SK-N-SH (cell line): ENCODE measurements around the gene CCDC54. TPM values are rescaled to one million over a fixed set of nuclear protein-coding genes. Genes with fewer than 3 reads are reported as not detected.

Source experiments
- CTCF ChIA-PET: fragments of 300-600, 350-600 bp; formaldehyde crosslinking; extraction: SDS; loops from one replicate; lab custom pipeline; 2021; lab: Yijun Ruan, JAX
- POLR2A ChIA-PET: fragments of 350-600 bp; sonication (Branson Sonifier 250); formaldehyde crosslinking; extraction: SDS; loops from one replicate; lab custom pipeline; 2020; ENCODE audit warnings: antibody characterized with exemption, inconsistent platforms; lab: Yijun Ruan, JAX
- DNase-seq: peaks from one replicate; pipeline ENCODE4 v3.0.0; 2012
- H2AFZ ChIP-seq: fragments of 200-600 bp; sonication (generic); 2 replicates; pipeline ENCODE4 v1.8.1; 2016; ENCODE audit warnings: antibody characterized with exemption, mild to moderate bottlenecking, low read depth
- H3F3A ChIP-seq: fragments of 200-600 bp; sonication (generic); replicated peaks from 2 replicates; pipeline ENCODE3; 2016; ENCODE audit warnings: antibody characterized with exemption, mild to moderate bottlenecking; ENCODE audit not compliant: insufficient read depth
- H3K27ac ChIP-seq, 2 experiments: fragments of 200-500 bp in 1 of 2; fragments of 200-600 bp in 1 of 2; sonication (Bioruptor generic) in 1 of 2; sonication (generic), shearing (Covaris generic) in 1 of 2; 2 replicates each; pipeline versions ENCODE4 v1.5.1 to v1.6.1; 2014 to 2016; ENCODE audit warnings: low read depth in 2 of 2, inconsistent platforms in 1 of 2, low read length in 1 of 2, mild to moderate bottlenecking in 1 of 2, mixed read lengths in 1 of 2
- H3K27me3 ChIP-seq: fragments of 200-600 bp; sonication (generic), shearing (Covaris generic); 2 replicates; pipeline ENCODE4 v1.6.1; 2016; ENCODE audit warnings: mixed run types; ENCODE audit not compliant: insufficient read depth
- H3K36me3 ChIP-seq, 2 experiments: fragments of 200-500 bp in 1 of 2; fragments of 200-600 bp in 1 of 2; sonication (Bioruptor generic) in 1 of 2; sonication (generic) in 1 of 2; replicated peaks in 1 of 2; 2 replicates each; pipeline versions ENCODE3 to v1.5.1; 2014 to 2016; ENCODE audit warnings: low read length in 1 of 2, mild to moderate bottlenecking in 1 of 2; ENCODE audit not compliant: insufficient read depth in 2 of 2, control insufficient read depth in 1 of 2
- H3K4me1 ChIP-seq, 2 experiments: fragments of 200-500 bp in 1 of 2; fragments of 200-600 bp in 1 of 2; sonication (Bioruptor generic) in 1 of 2; sonication (generic), shearing (Covaris generic) in 1 of 2; 2 replicates each; pipeline versions ENCODE4 v1.5.1 to v1.6.1; 2014 to 2016; ENCODE audit warnings: low read depth in 1 of 2, low read length in 1 of 2, mixed run types in 1 of 2; ENCODE audit not compliant: insufficient read depth in 2 of 2, control insufficient read depth in 1 of 2
- H3K4me2 ChIP-seq: fragments of 200-600 bp; sonication (generic), shearing (Covaris generic); 2 replicates; pipeline ENCODE4 v1.6.1; 2017; ENCODE audit warnings: mixed run types
- H3K4me3 ChIP-seq, 2 experiments: fragments of 200-500 bp in 1 of 2; fragments of 200-600 bp in 1 of 2; sonication (Bioruptor generic) in 1 of 2; sonication (generic), shearing (Covaris generic) in 1 of 2; 2 replicates each; pipeline versions ENCODE4 v1.5.1 to v1.8.1; 2014 to 2016; ENCODE audit warnings: low read depth in 2 of 2, inconsistent platforms in 1 of 2, low read length in 1 of 2, mild to moderate bottlenecking in 1 of 2, mixed read lengths in 1 of 2, moderate library complexity in 1 of 2
- H3K79me2 ChIP-seq: fragments of 200-600 bp; sonication (generic); 2 replicates; pipeline ENCODE4 v1.8.1; 2017; ENCODE audit warnings: mild to moderate bottlenecking; ENCODE audit not compliant: insufficient read depth
- H3K9ac ChIP-seq: fragments of 200-600 bp; sonication (generic); 2 replicates; pipeline ENCODE4 v1.6.1; 2017; ENCODE audit warnings: mixed run types
- H3K9me2 ChIP-seq: fragments of 200-600 bp; sonication (generic); 2 replicates; pipeline ENCODE4 v1.6.1; 2017; ENCODE audit warnings: mixed run types
- H3K9me3 ChIP-seq: fragments of 200-600 bp; sonication (generic); 2 replicates; pipeline ENCODE4 v1.6.1; 2017; ENCODE audit warnings: mixed run types, mild to moderate bottlenecking, moderate library complexity
- H4K20me1 ChIP-seq: fragments of 200-600 bp; sonication (generic); 2 replicates; pipeline ENCODE4 v1.6.1; 2017; ENCODE audit warnings: mild to moderate bottlenecking, mixed run types; ENCODE audit not compliant: insufficient read depth
- CHD2 ChIP-seq: fragments of 150-350 bp; IDR thresholded peaks from 2 replicates; pipeline ENCODE4 v1.6.1; 2018; ENCODE audit warnings: low read length; ENCODE audit not compliant: partially characterized antibody
- CTCF ChIP-seq: fragments of 200-600 bp; sonication (generic); IDR thresholded peaks from 2 replicates; pipeline ENCODE4 v1.6.1; 2017; ENCODE audit warnings: antibody characterized with exemption, mild to moderate bottlenecking, moderate library complexity
- FOSL2 ChIP-seq: IDR thresholded peaks from 2 replicates; pipeline ENCODE4 v1.4.0; 2012; ENCODE audit warnings: low read depth, mild to moderate bottlenecking, moderate library complexity, borderline replicate concordance
- FOXJ3 ChIP-seq: sonication (generic); formaldehyde crosslinking; IDR thresholded peaks from 2 replicates; pipeline ENCODE4 v1.5.1; 2020; ENCODE audit warnings: mild to moderate bottlenecking, missing genetic modification reagents
- FOXM1 ChIP-seq: IDR thresholded peaks from 2 replicates; pipeline ENCODE4 v1.4.0; 2012; ENCODE audit warnings: low read depth, mild to moderate bottlenecking
- GATA2 ChIP-seq: sonication (generic); formaldehyde crosslinking; IDR thresholded peaks from 2 replicates; pipeline ENCODE4 v1.5.0; 2020; ENCODE audit warnings: mild to moderate bottlenecking, missing genetic modification reagents
- MAX ChIP-seq: IDR thresholded peaks from 2 replicates; pipeline ENCODE4 v1.4.0; 2012; ENCODE audit warnings: low read depth
- MEF2A ChIP-seq: IDR thresholded peaks from 2 replicates; pipeline ENCODE4 v1.4.0; 2012; ENCODE audit warnings: low read depth, borderline replicate concordance
- NFIC ChIP-seq: IDR thresholded peaks from 2 replicates; pipeline ENCODE4 v1.4.0; 2012; ENCODE audit warnings: borderline replicate concordance
- PBX3 ChIP-seq: IDR thresholded peaks from 2 replicates; pipeline ENCODE4; 2012
- POLR2AphosphoS5 ChIP-seq: IDR thresholded peaks from 2 replicates; pipeline ENCODE4 v1.6.1; 2012; ENCODE audit warnings: low read depth, low read length
- RAD21 ChIP-seq: IDR thresholded peaks from 2 replicates; pipeline ENCODE4 v1.6.1; 2012; ENCODE audit warnings: mild to moderate bottlenecking, low read length
- RCOR1 ChIP-seq: fragments of 150-350 bp; IDR thresholded peaks from 2 replicates; pipeline ENCODE4 v1.6.1; 2017; ENCODE audit warnings: antibody characterized with exemption, low read length
- REST ChIP-seq: IDR thresholded peaks from 2 replicates; pipeline ENCODE4 v1.6.1; 2012; ENCODE audit warnings: mild to moderate bottlenecking, low read depth, low read length, moderate library complexity
- TCF12 ChIP-seq: IDR thresholded peaks from 2 replicates; pipeline ENCODE4 v1.4.0; 2012
- USF1 ChIP-seq: IDR thresholded peaks from 2 replicates; pipeline ENCODE4 v1.4.0; 2012; ENCODE audit warnings: low read depth, borderline replicate concordance
- ZBTB33 ChIP-seq: IDR thresholded peaks from 2 replicates; pipeline ENCODE4 v1.4.0; 2012; ENCODE audit warnings: low read depth, borderline replicate concordance
- WGBS: methylation state at CpG from one replicate; pipeline ENCODE4 v1.1.6; 2017; ENCODE audit warnings: low lambda C conversion rate; 5-methylcytosine and 5-hydroxymethylcytosine counted together
- polyA plus RNA-seq, 3 experiments: library from polyadenylated mRNA; depleted of rRNA; stranded (reverse); fragments of >200 nt; gene quantifications; 2 replicates each; pipeline ENCODE4 v1.2.3, GENCODE V29; 2012

The CCDC54 gene
- polyA plus RNA-seq, 1 of the 3 experiments (the other 2 are of a cell fraction) = not detected

- Histone ChIP-seq H4K20me1 (no peaks in the 10 kb centered on the region), H3K9ac (no peak overlapping the region), H3K27me3 (no peaks in the 10 kb centered on the region), H3K79me2 (no peaks in the 10 kb centered on the region), H3K4me2 (no peak overlapping the region), H3K4me1 (peaks cover 3 to 6% of the 10 kb centered on the region in 2 experiments; a peak in 3 of 4 replicates), H3K27ac (no peak overlapping the region), H3K4me3 (no peak overlapping the region), H2AFZ (no peak overlapping the region), H3K9me3 (peaks cover 6% of the 10 kb centered on the region; the same call in 1 of the 2 replicates), H3K9me2 (no peaks in the 10 kb centered on the region), H3K36me3 (no peaks in the 10 kb centered on the region), H3F3A (peaks cover 9% of the 10 kb centered on the region)
- POLR2A ChIA-PET = no interaction called here
- no peak for DNase-seq
- CTCF ChIA-PET = interaction anchor here (0.6 to 3.3 kb wide), 2 partner anchors 12 to 136 kb away, joined by 3 to 16 read pairs; no protein-coding TSS in a partner anchor
- no peak for TF ChIP-seq CTCF
- TF ChIP-seq USF1 = no peak
- TF ChIP-seq PBX3 = no peak
- TF ChIP-seq RAD21 = no peak
- TF ChIP-seq NFIC = no peak
- no peak for TF ChIP-seq GATA2 (CRISPR knock-in tag)
- TF ChIP-seq FOSL2 = no peak
- TF ChIP-seq RCOR1 = no peak
- TF ChIP-seq TCF12 = no peak
- TF ChIP-seq MAX = no peak
- no peak for TF ChIP-seq ZBTB33
- no peak for TF ChIP-seq FOXM1
- no peak for TF ChIP-seq POLR2AphosphoS5
- no peak for TF ChIP-seq REST
- TF ChIP-seq FOXJ3 = no peak
- TF ChIP-seq CHD2 = no peak
- no peak for TF ChIP-seq MEF2A
- 64% methylated on average over 2 of the region's 2 CpGs for WGBS
Observed at GRCh38 chr3:107407355-107407754, 30.1 kb downstream of the CCDC54 start.
